GM21717 (cell line): ENCODE measurements around the gene FLOT1.
A peak's percentile ranks its signal among the peaks of the same experiment; 100 is the strongest.

Source experiments
- ATAC-seq: cut with Tn5 transposase; IDR thresholded peaks from one replicate; pipeline ENCODE4 v1.9.1; 2021; ENCODE audit warnings: mild to moderate bottlenecking, moderate library complexity; ENCODE audit not compliant: unreplicated experiment

Gene FLOT1

DNA sequence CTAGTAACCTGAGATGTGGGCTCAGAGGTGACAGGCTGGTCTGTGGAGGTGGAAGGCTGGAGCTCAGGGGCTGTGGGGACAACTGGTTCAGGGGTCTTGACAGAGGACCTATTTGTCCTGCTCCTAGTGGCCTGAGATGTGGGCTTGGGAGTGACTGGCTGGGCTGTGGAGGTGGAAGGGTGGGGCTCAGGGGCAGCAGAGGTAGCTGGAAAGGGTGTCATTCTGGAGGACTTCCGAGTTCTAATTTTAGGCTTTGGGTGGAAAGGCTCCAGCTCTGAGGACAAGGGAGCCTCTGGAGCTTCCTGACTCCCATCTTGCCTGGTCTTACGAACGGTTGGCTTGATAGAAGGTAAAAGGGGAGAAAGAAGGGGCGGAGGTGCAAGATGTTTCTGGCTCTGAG is 36.9 kb downstream of the FLOT1 start:
- ATAC-seq: no peak

DNA sequence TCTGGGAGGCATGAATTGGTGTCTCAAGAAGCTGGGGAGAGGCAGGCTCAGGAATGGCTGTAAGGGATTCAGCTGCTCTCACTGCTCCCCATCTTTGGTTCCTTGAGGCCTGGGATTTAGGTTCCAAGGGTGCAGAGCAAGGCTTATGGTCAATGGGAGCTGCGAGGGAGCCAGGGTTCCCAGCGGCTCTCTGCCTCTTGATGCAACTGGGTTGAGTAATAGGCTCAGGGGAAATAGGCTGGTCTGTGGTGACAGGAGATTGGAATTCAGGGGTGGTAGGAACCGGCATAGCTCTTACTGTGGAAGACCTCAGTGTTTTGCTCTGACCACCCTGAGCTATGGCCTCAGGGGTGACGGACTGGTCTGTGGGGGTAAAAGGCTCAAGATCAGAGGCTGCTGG is 38.7 kb downstream of the FLOT1 start:
- no peak for ATAC-seq

DNA sequence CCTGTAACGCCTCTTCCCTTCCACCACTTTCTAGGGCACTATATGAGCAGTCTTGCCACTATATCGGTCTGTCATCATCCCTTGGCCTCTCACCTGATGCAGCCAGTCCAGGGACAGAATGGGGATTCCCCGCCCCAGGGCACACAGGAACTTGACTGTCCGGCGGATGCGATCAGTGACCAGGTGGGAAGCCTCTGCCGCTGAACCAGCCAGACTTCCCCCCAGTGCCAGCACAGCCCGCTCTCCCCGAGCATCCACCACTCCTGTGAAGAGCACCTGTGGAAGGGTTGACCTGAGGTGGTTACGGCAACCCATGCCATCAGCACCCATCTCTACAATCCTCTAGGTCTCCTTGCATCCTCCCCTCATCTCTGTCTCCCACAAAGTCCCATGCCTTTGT is 39.5 kb downstream of the FLOT1 start:
- ATAC-seq: no peak

DNA sequence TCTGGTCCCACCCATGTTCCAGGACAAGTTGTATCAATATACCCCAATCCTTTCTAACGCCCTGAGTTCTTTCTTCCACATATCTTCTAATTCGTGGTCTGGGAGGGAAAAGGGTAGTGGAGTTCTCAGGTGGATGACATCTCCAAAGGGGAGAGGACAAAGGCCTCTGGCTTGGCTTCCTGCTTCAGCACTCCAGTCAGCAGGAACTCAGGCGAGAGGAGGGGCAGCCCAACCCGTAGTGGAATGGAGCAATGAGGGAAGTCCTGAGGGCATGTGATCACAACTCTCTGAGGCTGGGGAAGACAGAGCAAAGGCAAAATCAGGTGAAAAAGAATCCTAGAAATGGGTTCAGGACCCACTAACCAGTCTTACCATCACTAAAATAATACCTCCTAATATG is 42.1 kb downstream of the FLOT1 start:
- no peak for ATAC-seq

DNA sequence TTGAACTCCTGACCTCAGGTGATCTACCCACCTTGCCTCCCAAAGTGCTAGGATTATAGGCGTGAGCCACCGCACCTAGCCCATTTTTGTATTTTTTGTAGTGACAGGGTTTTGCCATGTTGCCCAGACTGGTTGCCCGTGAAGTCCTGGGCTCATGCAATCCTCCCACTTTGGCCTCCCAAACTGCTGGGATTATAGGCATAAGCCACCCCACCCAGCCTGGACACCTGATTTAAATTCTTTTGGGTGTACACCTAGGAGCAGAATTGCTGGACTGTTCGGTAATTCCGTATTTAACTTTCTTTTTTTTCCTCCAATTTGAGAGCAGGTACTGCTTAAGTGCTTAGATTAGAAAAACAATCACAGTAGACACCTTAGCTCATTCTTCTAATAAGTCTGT is 46.1 kb downstream of the FLOT1 start:
- ATAC-seq: no peak

DNA sequence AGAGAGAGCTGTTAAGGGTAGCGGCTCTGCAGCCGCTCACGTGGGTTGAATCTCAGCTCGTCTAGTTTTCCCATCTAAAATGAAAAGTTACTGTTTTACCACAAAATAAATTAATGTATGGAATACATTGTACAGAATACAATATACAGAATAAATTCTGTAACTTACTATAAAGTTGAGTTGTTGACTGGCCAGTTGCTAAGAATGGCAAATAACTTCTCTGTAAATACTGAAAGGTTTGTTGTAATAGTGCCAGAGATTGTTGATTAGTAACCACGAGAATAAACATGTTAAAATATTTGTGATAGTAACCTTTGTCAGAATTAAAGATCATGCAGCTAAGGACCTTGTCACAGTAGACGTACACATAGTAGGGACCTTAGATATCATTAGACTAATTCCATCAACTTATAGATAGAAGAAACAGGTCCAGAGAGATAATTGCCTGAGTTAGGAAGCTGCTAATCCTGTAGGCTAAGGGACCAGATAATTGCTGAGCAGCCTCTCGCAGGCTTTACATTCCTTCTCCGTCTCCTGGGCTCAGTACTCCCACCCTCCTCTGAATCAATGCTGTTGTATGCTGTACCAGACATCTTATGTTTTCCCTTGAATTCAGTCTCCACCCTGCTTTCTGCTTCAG is 51.2 kb downstream of the FLOT1 start:
- ATAC-seq: no peak

DNA sequence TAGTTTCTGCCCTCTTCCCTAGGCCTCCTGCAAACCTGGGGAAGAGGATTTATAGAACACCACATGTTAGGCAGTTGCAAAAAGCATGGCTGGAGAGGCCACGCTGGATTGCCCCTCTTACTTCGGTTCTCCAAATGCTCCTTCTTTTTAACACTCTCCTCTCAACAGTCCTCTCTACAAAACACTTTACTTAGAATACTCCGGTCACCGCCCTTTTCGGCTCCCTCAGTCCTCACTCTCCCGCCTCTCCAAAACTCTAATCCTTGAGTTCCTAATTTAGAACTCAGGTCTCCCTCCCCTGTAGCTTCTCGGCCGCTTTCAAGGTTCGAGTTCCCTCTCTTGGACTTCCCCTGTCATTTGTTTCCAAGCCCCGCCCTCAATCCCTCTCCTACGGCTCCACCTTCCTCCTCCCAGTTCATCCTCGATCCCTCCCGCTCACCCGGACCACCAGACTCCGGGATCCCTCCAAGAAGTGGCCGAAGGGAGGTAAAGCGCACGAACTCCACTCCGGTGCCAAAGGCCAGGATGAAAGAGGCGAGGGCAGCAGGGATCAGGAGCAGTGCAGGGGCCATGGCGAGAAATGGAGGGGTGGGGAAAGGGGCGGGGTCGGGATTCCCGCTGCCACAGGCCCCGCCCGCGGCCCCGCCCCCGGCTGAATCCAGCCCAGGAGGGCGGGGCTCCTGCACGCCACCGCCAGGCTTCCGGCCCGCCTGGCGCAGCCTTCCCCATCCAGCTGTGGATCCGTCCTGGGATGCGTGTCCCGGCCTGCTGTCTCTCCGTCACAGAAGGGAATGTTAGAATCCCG is 51.9 kb downstream of the FLOT1 start, which contains the start of gene NRM:
NRM (minus strand) TSS at position 582 of the 805 bp plus-strand sequence; CDS start at position 572, 10 bp downstream.
- no peak for ATAC-seq

DNA sequence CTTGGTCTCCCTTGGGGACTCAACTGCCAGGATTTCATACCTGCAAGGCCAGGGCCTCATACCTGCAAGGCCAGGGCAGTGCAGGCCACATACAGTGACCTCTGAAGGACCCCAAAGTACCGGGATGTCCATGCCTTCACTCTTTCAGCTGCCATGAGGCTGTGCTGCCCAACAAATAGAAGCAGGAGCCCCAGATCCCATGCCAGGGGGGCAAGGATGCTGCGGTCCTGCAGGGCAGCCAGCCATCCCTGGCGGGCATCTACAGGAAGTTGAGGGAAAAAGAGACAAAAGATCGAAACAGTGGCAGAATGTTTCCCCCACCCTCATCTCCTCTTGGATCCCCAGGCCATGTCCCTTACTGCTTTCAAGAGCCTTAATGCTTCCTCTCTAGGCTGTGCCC is 52.5 kb downstream of the FLOT1 start:
- ATAC-seq: no peak

DNA sequence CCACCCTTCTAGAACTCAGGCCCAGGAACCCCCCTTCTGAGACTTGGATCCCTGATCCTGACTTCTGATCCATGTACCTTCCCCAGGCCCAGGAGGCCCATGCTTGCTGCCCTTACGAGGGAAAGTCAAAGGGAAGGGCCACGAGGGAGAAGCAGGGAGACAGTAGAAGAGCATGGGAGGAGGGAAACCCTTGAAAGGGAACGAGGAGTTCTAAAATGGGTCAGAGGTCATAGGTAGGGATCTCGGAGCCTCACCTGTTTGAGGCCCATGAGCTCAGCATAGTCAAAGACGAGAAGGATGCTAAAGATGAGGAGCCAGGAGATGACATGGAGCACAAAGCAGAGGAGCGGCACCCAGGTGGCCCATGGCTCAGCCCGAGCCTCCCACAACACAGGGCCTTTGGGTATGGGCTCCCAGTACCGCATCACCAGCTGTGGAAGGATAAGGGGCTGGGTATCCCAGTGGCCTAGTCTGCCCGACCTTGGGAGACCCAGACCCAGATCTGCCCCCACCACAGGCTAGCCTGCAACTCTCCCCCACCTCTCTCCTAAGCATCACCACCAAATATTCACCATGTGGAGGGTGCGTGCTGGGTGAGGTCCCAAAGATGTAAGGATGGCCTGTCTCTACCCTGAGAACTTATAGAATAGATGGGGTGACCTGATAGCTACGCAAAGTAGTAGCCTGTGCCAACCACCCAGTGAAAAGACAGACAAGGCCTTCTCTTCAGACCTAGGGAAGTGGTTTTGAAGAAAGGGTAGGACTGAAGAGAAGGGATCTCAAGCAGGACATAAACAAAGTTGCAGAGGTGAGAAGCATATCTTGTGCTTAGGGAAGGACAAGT is 53.2 kb downstream of the FLOT1 start:
- ATAC-seq: no peak

DNA sequence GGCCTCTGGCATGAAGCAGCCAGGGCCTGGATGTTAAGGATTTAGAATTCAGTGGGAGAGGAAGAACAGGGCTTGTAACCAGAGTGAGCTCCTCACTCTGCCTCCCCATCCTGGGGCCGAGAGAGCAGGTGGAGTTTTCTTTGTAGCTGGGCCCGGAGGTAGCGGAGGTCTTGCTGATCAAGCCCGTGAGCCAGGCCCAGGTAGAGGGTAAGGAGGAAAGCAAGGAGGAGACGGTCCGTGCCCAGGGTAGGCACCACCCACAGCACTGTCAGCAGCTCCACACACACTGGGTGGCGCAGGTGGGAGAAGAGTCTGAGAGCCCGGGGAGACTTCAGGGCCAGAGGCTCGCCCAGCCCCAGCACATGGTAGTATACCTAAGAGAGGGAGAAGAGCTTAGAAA is 53.9 kb downstream of the FLOT1 start:
- no peak for ATAC-seq

DNA sequence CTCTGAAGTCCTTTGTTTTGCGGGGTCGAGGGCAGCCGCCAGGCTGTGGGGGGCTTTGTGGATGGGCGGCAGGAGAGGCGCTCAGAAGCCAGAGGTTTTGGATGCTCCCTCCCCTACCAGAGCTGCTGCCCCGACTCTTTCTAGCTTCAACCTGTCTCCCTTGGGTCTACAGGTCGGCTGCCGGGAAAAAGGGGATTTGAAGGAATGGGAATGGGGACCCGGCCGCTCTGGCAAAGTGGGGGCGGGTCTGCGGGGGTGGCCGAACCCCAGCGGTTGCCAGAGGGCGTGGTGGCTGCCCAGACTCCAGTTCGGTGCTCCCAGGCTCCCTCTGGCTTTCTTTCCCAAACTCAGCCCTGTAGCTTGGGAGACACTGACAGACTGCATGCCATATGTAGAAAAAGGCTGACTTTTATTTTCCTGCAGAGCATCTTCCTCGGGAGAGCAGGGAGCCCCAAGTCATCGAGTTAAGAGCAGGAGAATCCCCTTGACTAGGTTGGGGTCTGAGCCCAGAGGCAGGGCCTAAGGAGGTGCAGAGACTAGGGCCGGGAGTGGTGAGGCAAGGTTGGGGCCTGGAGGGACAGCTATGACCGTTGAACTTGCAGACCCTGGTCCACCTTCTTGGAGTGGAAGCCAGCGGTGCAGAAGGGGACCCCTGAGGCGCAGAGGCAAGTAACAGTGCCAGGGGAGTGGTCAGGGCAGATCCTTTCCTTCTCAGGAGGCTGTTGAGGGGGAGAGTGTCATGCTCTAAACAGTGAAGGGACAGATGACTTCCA is 54.6 kb downstream of the FLOT1 start:
- no peak for ATAC-seq

DNA sequence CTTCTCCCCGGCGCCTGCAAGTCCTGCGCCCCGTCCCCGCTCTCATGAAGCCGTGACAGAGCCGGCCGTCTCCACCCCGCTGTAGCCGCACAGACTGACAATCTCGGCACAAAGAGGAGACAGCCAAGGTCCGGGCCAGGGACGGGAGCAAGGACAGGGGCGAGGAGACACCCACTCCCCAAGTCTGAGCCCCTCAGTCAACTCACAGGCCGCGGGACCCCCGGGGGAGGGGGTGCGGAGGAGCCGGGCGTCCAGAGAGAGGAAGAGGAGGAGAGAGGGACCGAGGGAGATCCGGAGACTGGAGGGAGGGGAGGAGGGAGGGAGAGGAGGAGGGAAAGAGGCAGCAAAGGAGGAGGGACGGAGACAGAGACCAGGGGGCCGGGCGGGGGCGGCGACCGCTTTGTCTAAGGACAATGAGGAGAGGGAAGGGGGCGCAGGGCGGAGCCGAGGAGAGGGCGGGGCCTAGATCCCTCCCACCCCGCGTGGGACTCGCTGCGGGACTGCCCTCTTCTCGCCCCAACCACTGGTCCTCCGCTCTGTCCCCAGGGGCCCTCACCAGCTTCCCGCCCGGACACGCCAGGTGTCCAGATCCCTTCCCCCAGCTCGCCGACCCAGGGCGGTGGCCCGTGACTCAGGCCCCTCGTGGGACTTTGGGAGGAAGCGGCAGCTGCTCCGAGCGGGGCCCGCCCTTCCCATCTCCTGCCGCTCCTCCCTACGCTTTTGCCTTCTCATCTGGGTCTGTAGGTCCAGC is 55.4 kb downstream of the FLOT1 start:
- ATAC-seq: peak; percentile 31

DNA sequence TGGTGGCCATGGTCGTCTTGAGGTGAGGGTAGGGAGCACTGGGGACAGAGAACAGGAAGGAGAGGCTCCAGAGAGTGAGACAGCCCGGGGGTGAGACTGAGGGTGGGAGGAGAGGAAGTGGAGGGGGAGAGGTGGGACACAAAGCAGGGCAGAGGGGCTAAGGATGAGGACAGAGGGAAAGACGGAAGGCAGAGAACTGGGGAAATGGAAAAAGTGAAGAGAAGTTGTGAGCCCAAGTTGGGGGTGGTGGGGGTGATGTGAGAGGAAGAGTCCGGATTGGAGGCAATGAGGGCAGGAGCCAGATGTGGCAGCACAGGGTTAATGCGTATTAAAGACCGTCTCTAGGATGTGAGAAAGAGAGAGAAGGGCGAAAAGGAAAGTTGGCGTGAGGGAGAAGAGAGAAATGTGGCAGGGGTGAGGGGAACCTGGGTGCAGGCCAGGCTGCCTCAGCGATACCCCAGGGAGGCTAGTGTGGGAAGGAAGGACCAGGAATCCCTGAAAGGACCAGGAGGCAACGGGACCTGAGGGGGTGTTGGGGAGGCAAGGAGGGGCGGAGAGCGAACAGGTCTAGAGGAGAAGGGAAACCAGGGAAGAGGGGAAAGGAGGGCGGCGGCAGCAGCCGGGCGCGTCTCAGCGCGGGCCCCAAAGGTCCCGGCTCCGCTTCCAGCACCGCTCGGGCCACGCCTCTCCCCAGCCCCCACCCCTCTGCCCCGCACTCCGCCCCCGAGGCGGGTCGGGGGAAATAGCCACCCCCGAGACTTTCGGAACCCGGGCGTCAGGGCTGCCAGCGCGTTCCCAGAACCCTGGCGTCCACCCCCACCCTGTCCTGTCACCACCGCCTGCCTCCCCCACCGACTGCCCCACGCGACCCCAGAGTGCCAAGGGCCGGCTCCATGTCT is 56.2 kb downstream of the FLOT1 start, which contains the start of gene PPP1R18:
PPP1R18 (minus strand) TSS at position 637 of the 899 bp plus-strand sequence; CDS start at position 10, 627 bp downstream.
- ATAC-seq: no peak

DNA sequence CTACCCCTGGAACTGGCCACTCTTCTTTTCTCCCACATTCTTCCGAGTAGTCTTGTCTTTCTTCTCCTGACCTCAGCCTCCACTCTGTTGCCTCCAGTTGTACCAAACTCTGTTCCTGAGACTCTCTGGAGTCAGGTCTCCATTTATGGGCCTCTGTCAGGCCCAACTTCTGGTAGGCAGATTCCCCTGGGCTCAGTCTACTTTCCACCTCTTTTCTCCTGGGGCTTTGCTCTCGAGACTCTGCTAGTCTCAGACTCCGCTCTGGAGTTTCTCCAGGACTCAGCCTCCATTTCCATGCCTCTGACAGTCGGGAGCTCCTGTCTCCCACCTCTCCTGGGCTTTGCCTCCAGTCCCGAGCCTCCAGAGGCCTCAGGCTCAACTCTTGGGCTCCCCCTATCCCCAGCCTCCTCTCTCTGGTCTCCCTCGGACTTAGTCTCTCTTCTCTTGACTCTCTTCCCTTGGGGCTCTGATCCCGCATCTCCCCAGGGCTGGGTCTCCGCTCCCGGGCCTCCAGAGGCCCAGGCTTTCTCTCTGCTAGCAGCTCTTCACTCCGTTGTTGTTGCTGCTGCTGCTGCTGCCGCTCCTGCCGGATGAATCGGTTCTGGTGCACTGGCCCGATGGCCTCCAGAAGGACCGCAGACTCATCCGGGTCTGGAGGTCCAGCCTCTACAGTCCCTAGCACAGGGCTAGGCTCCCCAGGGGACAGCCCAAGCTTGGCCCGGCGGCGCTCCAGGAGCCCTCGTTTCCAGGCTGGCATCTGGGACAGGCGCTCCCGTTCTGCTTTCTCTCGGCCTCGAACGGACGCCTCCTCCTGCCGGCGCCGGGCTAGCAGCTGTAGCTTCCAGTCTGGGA is 57.1 kb downstream of the FLOT1 start:
- no peak for ATAC-seq

DNA sequence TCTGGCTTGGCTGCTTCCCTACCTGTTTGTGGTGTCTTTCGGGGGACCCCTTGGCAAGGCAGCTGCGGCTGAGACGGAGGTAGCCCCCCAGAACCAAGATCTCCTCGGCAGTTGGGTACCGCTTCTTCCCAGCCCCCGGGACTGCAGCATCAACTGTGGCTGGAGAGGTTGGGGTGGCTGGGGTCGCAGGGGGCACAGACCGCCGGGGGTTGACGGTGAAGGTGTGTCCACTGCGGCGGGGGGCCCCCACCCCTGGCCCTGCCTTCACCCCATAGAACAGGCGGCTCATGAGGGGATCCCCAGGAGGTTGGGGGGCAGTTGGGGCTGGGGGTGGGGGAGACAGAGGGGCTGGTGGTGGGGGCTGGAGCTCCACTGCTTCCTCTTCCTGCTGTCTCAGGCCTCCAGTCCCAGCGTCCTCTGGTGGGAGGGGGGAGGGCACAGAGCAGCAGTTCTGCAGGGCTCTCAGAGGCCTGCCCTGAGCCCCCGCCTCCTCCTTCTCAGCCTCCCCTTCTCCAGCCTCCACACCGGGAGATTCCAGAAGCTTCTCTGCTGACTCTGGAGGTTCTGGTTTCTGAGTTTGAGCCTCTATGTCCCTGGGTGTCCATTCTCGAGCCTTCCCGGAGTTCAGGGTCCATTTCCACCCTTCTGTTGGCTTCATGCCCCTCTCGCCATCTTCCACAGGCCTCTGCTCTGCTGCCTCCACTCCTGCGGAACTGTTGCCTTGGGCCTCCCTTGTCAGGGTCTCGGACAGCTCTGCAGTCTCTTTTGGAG is 57.9 kb downstream of the FLOT1 start:
- ATAC-seq: no peak

DNA sequence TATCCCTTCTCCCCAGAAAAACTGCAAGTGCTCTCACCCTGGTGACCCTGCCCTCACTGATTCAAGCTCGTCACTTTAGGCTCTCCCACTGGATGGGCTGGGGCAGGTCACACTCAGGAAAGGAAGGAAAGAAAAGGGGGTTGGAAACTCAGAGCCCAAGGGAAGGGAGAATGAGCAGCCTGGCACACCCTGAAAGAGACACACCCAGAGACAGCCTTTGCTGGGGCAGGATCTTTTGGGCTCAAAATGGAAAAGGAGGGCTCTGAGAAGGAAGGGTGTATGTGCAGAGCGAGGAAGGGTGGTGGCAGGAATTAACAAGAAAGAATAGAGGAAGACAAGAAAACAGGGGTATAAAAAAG is 58.5 kb downstream of the FLOT1 start:
- no peak for ATAC-seq

DNA sequence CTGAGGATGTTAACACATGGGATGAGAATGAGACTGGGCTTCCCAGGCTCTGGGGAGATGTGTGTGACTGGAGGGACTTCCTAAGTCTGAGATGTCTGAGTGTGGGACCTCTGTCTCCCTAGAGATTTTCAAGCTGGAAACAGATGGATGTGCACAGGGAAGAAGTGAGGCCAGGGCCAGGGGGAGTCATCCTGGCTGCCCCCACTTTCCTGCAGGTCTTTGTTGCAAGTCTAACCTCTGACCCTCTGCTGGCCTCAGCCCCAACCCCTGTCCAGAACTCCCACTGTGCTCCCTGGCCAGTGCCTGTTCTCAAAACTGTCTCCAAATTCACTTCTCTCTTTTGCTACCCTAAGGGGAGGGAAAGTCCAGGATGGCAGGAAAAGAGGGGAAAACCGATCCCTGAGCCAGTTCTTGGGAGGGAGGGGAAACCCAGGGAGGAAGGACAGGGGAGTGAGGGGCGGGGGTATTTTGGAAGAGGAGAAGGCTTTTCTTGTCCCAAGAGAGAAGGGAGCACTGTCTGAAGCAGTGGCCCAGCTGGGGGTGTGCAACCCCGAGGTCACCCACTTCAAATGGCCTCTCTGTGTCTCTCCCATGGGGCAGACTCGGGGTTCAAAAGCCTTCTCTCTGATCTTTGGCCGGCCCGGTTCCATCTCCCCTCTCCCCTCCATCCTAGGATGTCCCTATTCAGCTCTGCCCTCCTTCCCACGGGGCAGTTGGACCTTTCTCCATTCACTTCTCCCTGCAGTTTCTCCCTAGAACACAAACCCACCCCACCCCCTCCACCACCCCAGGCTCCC is 59.1 kb downstream of the FLOT1 start:
- ATAC-seq: no peak
